ENCODE results near the gene UBE2Z.

The UBE2Z gene

GRCh38 chr17:48960834-48961515 lies 52.8 kb downstream of the UBE2Z start:
- DNase-seq (ENCODE audit: low spot score), result no peak

DNA sequence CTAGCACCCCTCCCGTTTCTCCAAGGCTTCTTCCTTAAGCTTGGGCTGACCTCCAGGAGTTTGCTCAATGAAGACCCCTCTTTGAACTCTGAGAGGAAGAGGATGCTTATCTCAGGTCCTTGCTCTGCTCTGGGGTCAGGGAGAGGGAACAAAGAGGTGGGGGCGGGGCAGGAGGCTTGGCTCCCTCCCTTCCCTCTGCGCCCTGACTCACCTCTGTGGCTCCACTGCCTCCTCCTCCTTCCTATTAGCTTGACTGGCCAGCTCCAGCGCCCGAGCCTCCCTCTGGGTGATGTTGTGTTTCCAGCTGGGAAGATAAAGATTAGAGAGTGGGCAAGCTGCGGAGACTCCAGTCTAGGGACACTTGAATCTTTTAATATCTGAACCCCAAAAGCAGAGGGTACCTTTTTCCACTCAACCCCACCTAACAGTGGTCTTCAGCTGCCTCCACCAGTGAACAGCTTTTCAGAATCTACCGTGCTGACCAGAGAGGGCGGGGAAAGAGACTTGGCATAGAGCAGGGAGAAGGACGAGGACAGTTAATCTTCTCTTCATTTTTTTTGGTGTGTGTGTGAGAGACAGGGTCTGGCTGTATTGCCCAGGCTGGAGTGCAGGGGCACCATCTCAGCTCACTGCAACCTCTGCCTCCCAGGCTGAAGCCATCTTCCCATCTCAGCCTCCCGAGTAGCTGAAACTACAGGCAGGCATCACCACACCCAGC lies 53.5 kb downstream of the UBE2Z start:
- no peak for DNase-seq (ENCODE audit: low spot score)

- no peak for DNase-seq (ENCODE audit: low spot score)
These were observed 62.0 kb downstream of the UBE2Z start for GRCh38 chr17:48970224-48970623.

DNA sequence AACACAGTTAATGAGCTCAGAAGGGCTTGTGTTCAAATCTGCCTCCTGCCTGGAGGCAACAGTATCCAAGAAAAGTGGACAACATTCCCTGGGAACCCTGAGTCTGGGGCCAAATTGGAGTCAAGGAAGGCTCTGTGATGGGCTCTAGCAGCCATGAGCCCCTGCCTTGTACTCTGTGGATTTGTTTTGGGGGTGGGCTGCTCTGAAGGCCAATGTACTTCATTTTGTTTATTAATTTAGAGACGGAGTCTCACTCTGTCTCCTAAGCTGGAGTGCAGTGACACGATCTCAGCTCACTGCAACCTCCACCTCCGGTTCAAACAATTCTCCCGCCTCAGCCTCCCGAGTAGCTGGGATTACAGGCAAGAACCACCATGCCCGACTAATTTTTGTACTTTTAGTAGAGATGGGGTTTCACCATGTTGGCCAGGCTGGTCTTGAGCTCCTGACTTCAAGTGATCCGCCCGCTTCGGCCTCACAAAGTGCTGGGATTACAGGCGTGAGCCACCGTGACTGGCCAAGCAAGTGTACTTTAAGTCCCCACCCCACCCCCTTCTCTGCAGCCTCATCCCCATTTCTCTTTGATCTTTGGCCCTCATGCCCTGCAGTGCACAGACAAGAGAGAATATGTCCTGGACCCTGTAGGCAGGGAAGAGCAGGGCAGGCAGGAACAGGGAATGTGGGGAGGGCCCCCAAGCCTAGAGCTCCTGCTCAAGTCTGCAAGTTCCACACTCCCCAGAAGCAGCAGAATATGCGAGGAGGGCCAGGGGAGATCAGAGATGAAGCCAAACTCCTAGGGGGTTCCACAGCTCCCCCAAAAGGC lies 62.9 kb downstream of the UBE2Z start:
- DNase-seq (ENCODE audit: low spot score), result no peak

DNA sequence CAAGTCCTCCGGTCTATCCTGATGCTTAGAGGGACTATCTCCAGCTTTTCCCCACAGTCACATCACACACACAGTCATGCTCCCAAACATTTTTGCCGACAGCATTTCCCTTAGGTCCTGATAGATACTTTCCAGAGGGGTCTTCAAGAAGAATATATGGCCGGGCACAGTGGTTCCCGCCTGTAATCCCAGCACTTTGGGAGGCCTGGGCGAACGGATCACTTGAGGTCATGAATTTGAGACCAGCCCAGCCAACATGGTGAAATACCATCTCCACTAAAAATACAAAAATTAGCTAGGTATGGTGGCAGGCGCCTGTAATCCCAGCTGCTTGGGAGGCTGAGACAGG lies 64.5 kb downstream of the UBE2Z start:
- DNase-seq (ENCODE audit: low spot score), result no peak

DNA sequence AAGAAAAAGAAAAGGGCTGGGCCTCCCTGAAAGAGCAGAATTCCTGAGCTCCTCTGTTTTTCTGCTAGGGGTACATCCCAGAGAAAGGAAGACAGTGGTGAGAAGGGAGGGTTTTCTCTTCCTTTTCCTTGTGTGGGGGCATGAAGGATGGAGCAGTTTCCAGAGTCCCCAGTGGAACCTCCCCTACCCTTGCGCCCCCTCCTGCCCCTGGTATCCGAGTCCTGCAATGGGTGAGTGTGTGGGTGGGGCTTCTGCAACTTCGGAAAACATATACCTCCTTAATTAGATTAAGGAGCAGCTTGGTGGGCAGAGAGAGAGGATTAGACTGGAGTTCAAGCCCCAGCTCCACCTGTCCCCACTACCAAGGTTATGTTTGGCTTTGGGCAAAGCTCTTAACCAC lies 65.6 kb downstream of the UBE2Z start:
- DNase-seq (ENCODE audit: low spot score), result no peak
